HepG2 (cell line): ENCODE results near the gene ERP44. TPM values are rescaled to one million over a fixed set of nuclear protein-coding genes. Genes with fewer than 3 reads are reported as not detected.

ENCODE experiments used
- FOXC1 ChIP-seq: sonication (generic); formaldehyde crosslinking; IDR thresholded peaks from 2 replicates; pipeline ENCODE4 v1.8.0; 2022; ENCODE audit warnings: mild to moderate bottlenecking, missing genetic modification reagents, borderline replicate concordance
- MIER3 ChIP-seq: IDR thresholded peaks from 2 replicates; pipeline ENCODE4 v1.6.1; 2016; ENCODE audit warnings: missing compliant biosample characterization, borderline replicate concordance
- TBP ChIP-seq: sonication (generic); formaldehyde crosslinking; IDR thresholded peaks from 2 replicates; pipeline ENCODE4 v1.5.0; 2020; ENCODE audit warnings: missing genetic modification reagents
- TEAD2 ChIP-seq: sonication (generic); formaldehyde crosslinking; IDR thresholded peaks from 2 replicates; pipeline ENCODE4 v1.9.0; 2021; ENCODE audit warnings: missing genetic modification reagents
- ZNF282 ChIP-seq: fragments of 450-650 bp; IDR thresholded peaks from 2 replicates; pipeline ENCODE4 v1.6.1; 2018; ENCODE audit not compliant: partially characterized antibody
- ZNF503 ChIP-seq: sonication (generic); formaldehyde crosslinking; IDR thresholded peaks from 2 replicates; pipeline ENCODE4 v1.4.0; 2020; ENCODE audit warnings: missing genetic modification reagents
- ZNF7 ChIP-seq: IDR thresholded peaks from 2 replicates; pipeline ENCODE4 v1.6.1; 2016; ENCODE audit warnings: missing biosample characterization, missing genetic modification reagents
- polyA plus RNA-seq, 8 experiments: library from polyadenylated mRNA; depleted of rRNA in 3 of 8; stranded (reverse) in 7 of 8; unstranded in 1 of 8; fragments of >200 nt; fragmentation: Illumina TruSeq in 4 of 8; extraction: Trizol in 4 of 8; gene quantifications; 2 replicates each; pipeline versions ENCODE4 v1.2.1 to v1.2.3, GENCODE V29; 2011 to 2016; ENCODE audit warnings: low read depth in 4 of 8, missing spikeins in 1 of 8, mixed read lengths in 1 of 8; ENCODE audit not compliant: insufficient read depth in 1 of 8
- total RNA-seq, 5 experiments: library from RNA; depleted of rRNA; stranded (reverse); fragments of >200 nt; fragmentation: Illumina TruSeq; extraction: Trizol; gene quantifications; 2 replicates each; pipeline ENCODE4 v1.2.3, GENCODE V29; 2016; ENCODE audit warnings: low read depth in 1 of 5
- TF ChIP-seq, protein P1 (sequence below): IDR thresholded peaks from 2 replicates; pipeline ENCODE4 v1.6.1; 2016; ENCODE audit warnings: low read depth, missing genetic modification reagents, missing compliant biosample characterization
- TF ChIP-seq, protein P2 (sequence below): sonication (generic); formaldehyde crosslinking; IDR thresholded peaks from 2 replicates; pipeline ENCODE4 v1.4.0; 2020; ENCODE audit warnings: missing genetic modification reagents
- TF ChIP-seq, protein P3 (sequence below): sonication (generic); formaldehyde crosslinking; IDR thresholded peaks from 2 replicates; pipeline ENCODE4 v1.5.0; 2020; ENCODE audit warnings: missing genetic modification reagents, mild to moderate bottlenecking, borderline replicate concordance

The ERP44 gene
- total and polyA plus RNA-seq, 2 of the 13 experiments (the other 11 are each of a cell fraction or from before 2014, with no cell fraction given): 8.9 to 13.8 TPM

DNA sequence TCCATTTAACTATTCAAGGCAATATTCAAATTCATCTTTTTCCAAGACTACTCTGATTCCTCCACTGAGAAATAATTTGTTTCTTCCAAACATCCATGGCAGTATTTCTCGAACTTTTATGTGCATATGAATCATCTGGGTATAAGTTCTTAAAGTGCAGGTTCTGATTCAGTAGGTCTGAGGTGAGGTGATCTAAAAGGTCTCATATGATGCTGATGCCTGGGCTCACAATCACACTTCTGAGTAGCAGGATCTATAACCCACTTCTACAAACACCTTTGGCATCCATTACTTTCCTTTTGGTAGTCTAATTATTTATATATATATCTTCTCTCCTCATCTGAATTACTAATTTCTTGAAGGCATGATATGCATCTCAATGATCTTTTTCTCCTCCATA, 7.2 kb downstream of the ERP44 start (continued):
- TF ChIP-seq, protein P1, sequence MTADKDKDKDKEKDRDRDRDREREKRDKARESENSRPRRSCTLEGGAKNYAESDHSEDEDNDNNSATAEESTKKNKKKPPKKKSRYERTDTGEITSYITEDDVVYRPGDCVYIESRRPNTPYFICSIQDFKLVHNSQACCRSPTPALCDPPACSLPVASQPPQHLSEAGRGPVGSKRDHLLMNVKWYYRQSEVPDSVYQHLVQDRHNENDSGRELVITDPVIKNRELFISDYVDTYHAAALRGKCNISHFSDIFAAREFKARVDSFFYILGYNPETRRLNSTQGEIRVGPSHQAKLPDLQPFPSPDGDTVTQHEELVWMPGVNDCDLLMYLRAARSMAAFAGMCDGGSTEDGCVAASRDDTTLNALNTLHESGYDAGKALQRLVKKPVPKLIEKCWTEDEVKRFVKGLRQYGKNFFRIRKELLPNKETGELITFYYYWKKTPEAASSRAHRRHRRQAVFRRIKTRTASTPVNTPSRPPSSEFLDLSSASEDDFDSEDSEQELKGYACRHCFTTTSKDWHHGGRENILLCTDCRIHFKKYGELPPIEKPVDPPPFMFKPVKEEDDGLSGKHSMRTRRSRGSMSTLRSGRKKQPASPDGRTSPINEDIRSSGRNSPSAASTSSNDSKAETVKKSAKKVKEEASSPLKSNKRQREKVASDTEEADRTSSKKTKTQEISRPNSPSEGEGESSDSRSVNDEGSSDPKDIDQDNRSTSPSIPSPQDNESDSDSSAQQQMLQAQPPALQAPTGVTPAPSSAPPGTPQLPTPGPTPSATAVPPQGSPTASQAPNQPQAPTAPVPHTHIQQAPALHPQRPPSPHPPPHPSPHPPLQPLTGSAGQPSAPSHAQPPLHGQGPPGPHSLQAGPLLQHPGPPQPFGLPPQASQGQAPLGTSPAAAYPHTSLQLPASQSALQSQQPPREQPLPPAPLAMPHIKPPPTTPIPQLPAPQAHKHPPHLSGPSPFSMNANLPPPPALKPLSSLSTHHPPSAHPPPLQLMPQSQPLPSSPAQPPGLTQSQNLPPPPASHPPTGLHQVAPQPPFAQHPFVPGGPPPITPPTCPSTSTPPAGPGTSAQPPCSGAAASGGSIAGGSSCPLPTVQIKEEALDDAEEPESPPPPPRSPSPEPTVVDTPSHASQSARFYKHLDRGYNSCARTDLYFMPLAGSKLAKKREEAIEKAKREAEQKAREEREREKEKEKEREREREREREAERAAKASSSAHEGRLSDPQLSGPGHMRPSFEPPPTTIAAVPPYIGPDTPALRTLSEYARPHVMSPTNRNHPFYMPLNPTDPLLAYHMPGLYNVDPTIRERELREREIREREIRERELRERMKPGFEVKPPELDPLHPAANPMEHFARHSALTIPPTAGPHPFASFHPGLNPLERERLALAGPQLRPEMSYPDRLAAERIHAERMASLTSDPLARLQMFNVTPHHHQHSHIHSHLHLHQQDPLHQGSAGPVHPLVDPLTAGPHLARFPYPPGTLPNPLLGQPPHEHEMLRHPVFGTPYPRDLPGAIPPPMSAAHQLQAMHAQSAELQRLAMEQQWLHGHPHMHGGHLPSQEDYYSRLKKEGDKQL (CRISPR knock-in tag): no peak
- no peak for TF ChIP-seq TBP (CRISPR knock-in tag)
- no peak for TF ChIP-seq ZNF503 (CRISPR knock-in tag)
- TF ChIP-seq FOXC1: no peak
- TF ChIP-seq TEAD2 (CRISPR knock-in tag): no peak
- no peak for TF ChIP-seq MIER3 (CRISPR knock-in tag)
- TF ChIP-seq, protein P2, sequence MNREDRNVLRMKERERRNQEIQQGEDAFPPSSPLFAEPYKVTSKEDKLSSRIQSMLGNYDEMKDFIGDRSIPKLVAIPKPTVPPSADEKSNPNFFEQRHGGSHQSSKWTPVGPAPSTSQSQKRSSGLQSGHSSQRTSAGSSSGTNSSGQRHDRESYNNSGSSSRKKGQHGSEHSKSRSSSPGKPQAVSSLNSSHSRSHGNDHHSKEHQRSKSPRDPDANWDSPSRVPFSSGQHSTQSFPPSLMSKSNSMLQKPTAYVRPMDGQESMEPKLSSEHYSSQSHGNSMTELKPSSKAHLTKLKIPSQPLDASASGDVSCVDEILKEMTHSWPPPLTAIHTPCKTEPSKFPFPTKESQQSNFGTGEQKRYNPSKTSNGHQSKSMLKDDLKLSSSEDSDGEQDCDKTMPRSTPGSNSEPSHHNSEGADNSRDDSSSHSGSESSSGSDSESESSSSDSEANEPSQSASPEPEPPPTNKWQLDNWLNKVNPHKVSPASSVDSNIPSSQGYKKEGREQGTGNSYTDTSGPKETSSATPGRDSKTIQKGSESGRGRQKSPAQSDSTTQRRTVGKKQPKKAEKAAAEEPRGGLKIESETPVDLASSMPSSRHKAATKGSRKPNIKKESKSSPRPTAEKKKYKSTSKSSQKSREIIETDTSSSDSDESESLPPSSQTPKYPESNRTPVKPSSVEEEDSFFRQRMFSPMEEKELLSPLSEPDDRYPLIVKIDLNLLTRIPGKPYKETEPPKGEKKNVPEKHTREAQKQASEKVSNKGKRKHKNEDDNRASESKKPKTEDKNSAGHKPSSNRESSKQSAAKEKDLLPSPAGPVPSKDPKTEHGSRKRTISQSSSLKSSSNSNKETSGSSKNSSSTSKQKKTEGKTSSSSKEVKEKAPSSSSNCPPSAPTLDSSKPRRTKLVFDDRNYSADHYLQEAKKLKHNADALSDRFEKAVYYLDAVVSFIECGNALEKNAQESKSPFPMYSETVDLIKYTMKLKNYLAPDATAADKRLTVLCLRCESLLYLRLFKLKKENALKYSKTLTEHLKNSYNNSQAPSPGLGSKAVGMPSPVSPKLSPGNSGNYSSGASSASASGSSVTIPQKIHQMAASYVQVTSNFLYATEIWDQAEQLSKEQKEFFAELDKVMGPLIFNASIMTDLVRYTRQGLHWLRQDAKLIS (CRISPR knock-in tag): no peak
- TF ChIP-seq ZNF7: no peak
- TF ChIP-seq, protein P3, sequence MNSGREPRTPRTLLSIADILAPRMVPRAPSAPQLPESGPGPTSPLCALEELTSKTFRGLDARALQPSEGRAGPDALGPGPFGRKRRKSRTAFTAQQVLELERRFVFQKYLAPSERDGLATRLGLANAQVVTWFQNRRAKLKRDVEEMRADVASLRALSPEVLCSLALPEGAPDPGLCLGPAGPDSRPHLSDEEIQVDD (CRISPR knock-in tag): no peak
- TF ChIP-seq ZNF282: no peak
